B cell (primary cell): ENCODE measurements around the gene RXFP1.

Experiments used
- EZH2 ChIP-seq: IDR thresholded peaks from 2 replicates; pipeline ENCODE4 v1.6.1; 2012; ENCODE audit warnings: borderline replicate concordance, low read depth, mild to moderate bottlenecking, moderate library complexity, low read length; ENCODE audit not compliant: insufficient read depth, poor library complexity, severe bottlenecking
- TF ChIP-seq, protein P1 (sequence below): fragments of 200-600 bp; IDR thresholded peaks from one replicate; pipeline ENCODE4 v1.8.0; 2022; ENCODE audit warnings: antibody characterized with exemption, mild to moderate bottlenecking

DNA sequence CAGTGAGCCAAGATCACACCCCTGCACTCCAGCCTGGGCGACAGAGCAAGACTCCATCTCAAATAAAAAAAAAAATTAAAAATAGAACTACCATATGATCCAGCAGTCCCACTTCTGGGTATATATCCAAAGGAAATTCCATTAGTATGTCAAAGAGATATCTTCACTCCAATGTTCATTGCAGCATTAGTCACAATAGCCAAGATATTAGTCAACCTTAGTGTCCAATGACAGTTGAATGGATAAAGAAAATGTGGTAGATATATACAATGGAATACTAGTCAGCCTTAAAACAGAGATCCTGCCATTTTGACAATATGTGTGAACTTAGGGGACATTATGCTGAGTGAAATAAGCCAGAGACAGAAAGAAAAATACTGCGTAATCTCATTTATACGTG lies 100.6 kb downstream of the RXFP1 start:
- TF ChIP-seq, protein P1, sequence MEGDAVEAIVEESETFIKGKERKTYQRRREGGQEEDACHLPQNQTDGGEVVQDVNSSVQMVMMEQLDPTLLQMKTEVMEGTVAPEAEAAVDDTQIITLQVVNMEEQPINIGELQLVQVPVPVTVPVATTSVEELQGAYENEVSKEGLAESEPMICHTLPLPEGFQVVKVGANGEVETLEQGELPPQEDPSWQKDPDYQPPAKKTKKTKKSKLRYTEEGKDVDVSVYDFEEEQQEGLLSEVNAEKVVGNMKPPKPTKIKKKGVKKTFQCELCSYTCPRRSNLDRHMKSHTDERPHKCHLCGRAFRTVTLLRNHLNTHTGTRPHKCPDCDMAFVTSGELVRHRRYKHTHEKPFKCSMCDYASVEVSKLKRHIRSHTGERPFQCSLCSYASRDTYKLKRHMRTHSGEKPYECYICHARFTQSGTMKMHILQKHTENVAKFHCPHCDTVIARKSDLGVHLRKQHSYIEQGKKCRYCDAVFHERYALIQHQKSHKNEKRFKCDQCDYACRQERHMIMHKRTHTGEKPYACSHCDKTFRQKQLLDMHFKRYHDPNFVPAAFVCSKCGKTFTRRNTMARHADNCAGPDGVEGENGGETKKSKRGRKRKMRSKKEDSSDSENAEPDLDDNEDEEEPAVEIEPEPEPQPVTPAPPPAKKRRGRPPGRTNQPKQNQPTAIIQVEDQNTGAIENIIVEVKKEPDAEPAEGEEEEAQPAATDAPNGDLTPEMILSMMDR = no peak
- TF ChIP-seq EZH2 = no peak
